Right lobe of liver (tissue), 4 donors: ENCODE data around the gene NUDT16.

Source experiments
- CTCF ChIP-seq, 4 donors: fragments of 200-600 bp in 3 of 4; fragments of 450-650 bp in 1 of 4; IDR thresholded peaks; one replicate each; pipeline versions ENCODE4 v1.5.1 to v1.8.0; 2016 to 2022; ENCODE audit warnings: antibody characterized with exemption in 4 of 4, mild to moderate bottlenecking in 2 of 4
- POLR2A ChIP-seq: fragments of 450-650 bp; IDR thresholded peaks from one replicate; pipeline ENCODE4 v1.6.1; 2017; ENCODE audit warnings: antibody characterized with exemption, mild to moderate bottlenecking
- donor health status: DM: no; HTN: no; CAD: no.
- donor health status: DM: no; HTN: no; CAD: no.
- donor health status: DM: no; HTN: yes; CAD: no.

- TF ChIP-seq POLR2A (no peak), CTCF (IDR thresholded peaks at IDR 0.05) (no peak)
Observed at GRCh38 chr3:131432441-131432840, 50.9 kb downstream of the NUDT16 start.
